ENCODE results near the gene HK1. TPM values are rescaled to one million over a fixed set of nuclear protein-coding genes. Genes with fewer than 3 reads are reported as not detected.
"Not testable (repeated sequence)": the region's sequence is repeated elsewhere in the genome, so short reads cannot be mapped to it uniquely, and the experiment has no call there.

The HK1 gene
- total and polyA plus RNA-seq, 10 donors = 19.0 to 108 (median 63.4) TPM

DNA sequence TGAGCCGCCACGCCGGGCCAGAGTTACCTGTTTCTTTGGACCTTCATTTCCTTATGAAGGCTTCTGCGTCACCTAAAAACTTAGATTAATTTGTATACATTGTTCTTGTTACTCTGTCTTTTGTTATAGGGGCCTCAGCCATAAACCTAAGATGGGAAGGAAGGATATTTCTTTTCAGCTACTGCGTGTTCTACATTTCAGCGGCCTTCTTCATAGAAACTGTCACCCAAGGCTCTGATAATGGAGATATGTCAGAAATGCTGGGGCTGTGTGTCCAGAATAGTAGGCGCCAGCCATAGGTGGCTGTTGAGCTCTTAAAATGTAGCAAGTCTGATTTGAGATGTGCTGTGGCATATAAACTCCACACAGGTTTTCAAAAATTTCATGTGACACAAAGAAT is 52.9 kb downstream of the HK1 start:
- H3K27ac ChIP-seq = no peak overlapping the region
- intact Hi-C loops (cut with DNase I; ENCODE audit: low total_unique reads) = no loop called here
- no peak for DNase-seq
- H3K4me3 ChIP-seq = no peak overlapping the region
- no peaks in the 10 kb centered on the region for H3K27me3 ChIP-seq (replicated peaks in 1 of 7)
- peaks cover 0 to 41% (median 2%) of the 10 kb centered on the region in 6 donors for H3K36me3 ChIP-seq
- TF ChIP-seq, protein P1, sequence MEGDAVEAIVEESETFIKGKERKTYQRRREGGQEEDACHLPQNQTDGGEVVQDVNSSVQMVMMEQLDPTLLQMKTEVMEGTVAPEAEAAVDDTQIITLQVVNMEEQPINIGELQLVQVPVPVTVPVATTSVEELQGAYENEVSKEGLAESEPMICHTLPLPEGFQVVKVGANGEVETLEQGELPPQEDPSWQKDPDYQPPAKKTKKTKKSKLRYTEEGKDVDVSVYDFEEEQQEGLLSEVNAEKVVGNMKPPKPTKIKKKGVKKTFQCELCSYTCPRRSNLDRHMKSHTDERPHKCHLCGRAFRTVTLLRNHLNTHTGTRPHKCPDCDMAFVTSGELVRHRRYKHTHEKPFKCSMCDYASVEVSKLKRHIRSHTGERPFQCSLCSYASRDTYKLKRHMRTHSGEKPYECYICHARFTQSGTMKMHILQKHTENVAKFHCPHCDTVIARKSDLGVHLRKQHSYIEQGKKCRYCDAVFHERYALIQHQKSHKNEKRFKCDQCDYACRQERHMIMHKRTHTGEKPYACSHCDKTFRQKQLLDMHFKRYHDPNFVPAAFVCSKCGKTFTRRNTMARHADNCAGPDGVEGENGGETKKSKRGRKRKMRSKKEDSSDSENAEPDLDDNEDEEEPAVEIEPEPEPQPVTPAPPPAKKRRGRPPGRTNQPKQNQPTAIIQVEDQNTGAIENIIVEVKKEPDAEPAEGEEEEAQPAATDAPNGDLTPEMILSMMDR (IDR thresholded peaks at IDR 0.05 in 8 of 11, conservative IDR thresholded peaks at IDR 0.05 in 3 of 11) = no peak
- TF ChIP-seq POLR2AphosphoS5 (IDR thresholded peaks at IDR 0.05) (no peak), POLR2A (IDR thresholded peaks at IDR 0.05) (no peak)
- peaks cover 43 to 98% (median 78%) of the 10 kb centered on the region in 6 donors for H3K4me1 ChIP-seq
- 96 to 99% (median 97%) methylated on average over 7 of the region's 7 CpGs for WGBS, 5 donors
- no peaks in the 10 kb centered on the region for H3K9me3 ChIP-seq

DNA sequence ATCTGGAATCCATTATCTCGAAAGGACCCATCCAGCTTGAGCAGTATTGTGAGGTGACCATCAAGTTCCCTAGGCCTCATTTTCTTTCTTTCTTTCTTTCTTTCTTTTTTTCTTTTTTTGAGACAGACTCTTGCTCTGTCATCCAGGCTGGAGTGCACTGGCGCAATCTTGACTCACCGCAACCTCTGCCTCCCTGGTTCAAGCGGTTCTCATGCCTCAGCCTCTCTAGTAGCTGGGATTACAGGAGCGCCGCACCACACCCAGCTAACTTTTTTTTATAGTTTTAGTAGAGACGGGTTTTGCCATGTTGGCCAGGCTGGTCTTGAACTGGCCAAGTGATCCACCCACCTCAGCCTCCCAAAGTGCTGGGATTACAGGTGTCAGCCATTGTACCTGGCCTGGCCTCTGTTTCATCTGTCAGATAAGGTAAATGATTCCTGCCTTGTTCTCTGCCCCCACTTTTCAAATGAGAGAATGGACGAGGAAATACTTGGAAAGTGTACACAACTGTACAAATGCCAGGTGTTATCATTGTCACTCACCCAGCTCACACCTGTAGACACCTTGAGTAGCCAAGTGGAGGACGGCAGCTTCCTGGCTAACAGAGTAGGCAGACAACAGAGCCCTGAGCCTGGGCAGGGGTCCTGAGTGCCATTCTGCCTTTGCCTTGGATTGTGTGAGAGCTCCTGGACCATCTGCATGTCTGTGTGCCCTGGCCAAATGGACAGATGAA is 54.1 kb downstream of the HK1 start:
- peak overlapping the region in 1 of 8 donors; percentile 83 for H3K27ac ChIP-seq
- 88 to 97% (median 94%) methylated on average over 9 of the region's 9 CpGs for WGBS, 5 donors
- peak; percentile 29 for DNase-seq
- H3K27me3 ChIP-seq (replicated peaks in 1 of 7) = no peaks in the 10 kb centered on the region
- no peak for TF ChIP-seq POLR2AphosphoS5 (IDR thresholded peaks at IDR 0.05)
- TF ChIP-seq POLR2A (IDR thresholded peaks at IDR 0.05) = no peak
- TF ChIP-seq, protein P1 (IDR thresholded peaks at IDR 0.05 in 8 of 11, conservative IDR thresholded peaks at IDR 0.05 in 3 of 11) = no peak
- peaks cover 39 to 98% (median 79%) of the 10 kb centered on the region in 6 donors for H3K4me1 ChIP-seq
- peaks cover 0 to 41% (median 2%) of the 10 kb centered on the region in 6 donors for H3K36me3 ChIP-seq
- H3K4me3 ChIP-seq = no peak overlapping the region
- intact Hi-C loops (cut with DNase I; ENCODE audit: low total_unique reads) = no loop called here
- no peaks in the 10 kb centered on the region for H3K9me3 ChIP-seq

DNA sequence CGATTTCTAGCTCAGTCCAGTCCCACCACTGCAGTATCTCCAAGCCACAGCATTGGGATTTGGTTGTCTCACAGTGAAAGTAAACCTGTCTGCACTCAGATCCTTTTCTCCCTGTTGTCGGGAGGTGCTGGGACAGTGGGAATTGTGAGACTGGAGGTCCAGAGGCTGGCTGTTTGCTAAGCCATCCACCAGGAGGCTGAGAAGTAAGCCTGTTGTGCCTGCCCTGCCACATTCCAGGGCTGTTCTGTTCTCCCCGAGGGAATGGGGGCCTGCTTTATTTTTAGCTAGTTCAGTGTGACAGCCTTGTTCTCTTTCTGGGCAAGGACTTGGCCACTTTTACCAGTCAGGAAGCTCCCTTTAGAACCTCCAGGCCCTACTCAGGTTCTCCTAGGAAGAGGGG is 54.9 kb downstream of the HK1 start:
- intact Hi-C loops (cut with DNase I; ENCODE audit: low total_unique reads) = no loop called here
- DNase-seq = no peak
- Histone ChIP-seq H3K36me3 (peaks cover 0 to 41% (median 2%) of the 10 kb centered on the region in 6 donors), H3K4me1 (peaks cover 40 to 98% (median 79%) of the 10 kb centered on the region in 6 donors), H3K9me3 (no peaks in the 10 kb centered on the region), H3K27me3 (replicated peaks in 1 of 7) (no peaks in the 10 kb centered on the region), H3K4me3 (no peak overlapping the region), H3K27ac (peak overlapping the region in 3 of 8 donors; percentile 74 to 83 (median 80))
- 60 to 89% (median 83%) methylated on average over 2 to 3 of the region's 3 CpGs for WGBS, 5 donors
- TF ChIP-seq POLR2A (IDR thresholded peaks at IDR 0.05) = no peak
- no peak for TF ChIP-seq POLR2AphosphoS5 (IDR thresholded peaks at IDR 0.05)
- TF ChIP-seq, protein P1 (IDR thresholded peaks at IDR 0.05 in 8 of 11, conservative IDR thresholded peaks at IDR 0.05 in 3 of 11) = no peak

DNA sequence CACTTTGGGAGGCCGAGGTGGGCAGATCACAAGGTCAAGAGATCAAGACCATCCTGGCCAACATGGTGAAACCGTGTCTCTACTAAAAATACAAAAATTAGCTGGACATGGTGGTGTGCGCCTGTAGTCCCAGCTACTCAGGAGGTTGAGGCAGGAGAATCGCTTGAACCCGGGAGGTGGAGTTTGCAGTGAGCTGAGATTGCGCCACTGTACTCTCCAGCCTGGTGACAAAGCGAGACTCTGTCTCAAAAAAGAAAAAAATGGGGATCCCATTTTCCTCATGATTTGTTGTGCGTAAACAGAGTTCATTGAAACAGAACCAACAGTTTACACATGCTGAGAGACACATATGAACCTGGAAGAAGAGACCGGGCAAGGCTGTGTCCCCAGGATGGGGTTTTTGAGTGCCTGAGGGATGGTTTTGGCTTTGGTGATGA is 55.6 kb downstream of the HK1 start:
- DNase-seq; H3K9me3 ChIP-seq; H3K4me3 ChIP-seq; intact Hi-C loops (cut with DNase I; ENCODE audit: low total_unique reads); H3K27me3 ChIP-seq (replicated peaks in 1 of 7): not testable (repeated sequence)
- Histone ChIP-seq H3K36me3 (peaks cover 0 to 41% (median 2%) of the 10 kb centered on the region in 6 donors), H3K27ac (peak overlapping the region in 4 of 8 donors; percentile 60 to 83 (median 77)), H3K4me1 (peaks cover 35 to 98% (median 77%) of the 10 kb centered on the region in 6 donors)
- WGBS, 5 donors = 84 to 93% (median 91%) methylated on average over 9 of the region's 9 CpGs
